Measurements from ENCODE around the gene MUC6. TPM values are rescaled to one million over a fixed set of nuclear protein-coding genes. Genes with fewer than 3 reads are reported as not detected.

The MUC6 gene
- total and polyA plus RNA-seq, 2 of the 8 experiments (the other 6 are each of a cell fraction or from before 2014, with no cell fraction given), result not detected

- Histone ChIP-seq H3K14ac (ENCODE audit: insufficient read length) (no peak overlapping the region), H4K20me1 (replicated peaks in 1 of 2; ENCODE audit: control insufficient read depth in 1 of 2, insufficient read depth in 2 of 2, low read length in 2 of 2) (peaks cover 0 to 3% of the 10 kb centered on the region in 2 experiments), H3K79me1 (ENCODE audit: low read depth, low read length) (no peaks in the 10 kb centered on the region), H2BK12ac (ENCODE audit: low read depth, low read length) (no peak overlapping the region), H3K4me1 (replicated peaks in 1 of 4; ENCODE audit: control insufficient read depth in 3 of 4, insufficient read depth in 4 of 4, low read length in 3 of 4) (no peaks in the 10 kb centered on the region), H2AK5ac (ENCODE audit: low read depth, low read length) (no peak overlapping the region), H4K91ac (replicated peaks; ENCODE audit: insufficient read length, low read length) (no peak overlapping the region), H3K4me2 (ENCODE audit: insufficient read depth in 1 of 2, low read depth in 2 of 2, low read length in 2 of 2) (no peak overlapping the region), H2BK120ac (replicated peaks; ENCODE audit: low read depth, low read length) (no peak overlapping the region), H2AFZ (ENCODE audit: low read length) (no peak overlapping the region), H3K4me3 (ENCODE audit: extremely low read depth in 1 of 4, insufficient read depth in 2 of 4, low read depth in 3 of 4, low read length in 4 of 4) (no peak overlapping the region), H4K5ac (ENCODE audit: insufficient read length, low read depth, low read length) (no peak overlapping the region), H3K23me2 (ENCODE audit: low read depth, low read length) (peaks cover 2% of the 10 kb centered on the region; the same call in 1 of the 2 replicates), H3K23ac (ENCODE audit: insufficient read length) (no peak overlapping the region), H3K56ac (replicated peaks; ENCODE audit: insufficient read length, low read depth, low read length) (no peak overlapping the region), H2BK20ac (ENCODE audit: low read length) (no peak overlapping the region), H3K79me2 (ENCODE audit: control insufficient read depth in 1 of 2, insufficient read depth in 2 of 2, low read length in 2 of 2) (no peaks in the 10 kb centered on the region), H3K36me3 (ENCODE audit: control insufficient read depth in 2 of 4, insufficient read depth in 4 of 4, low read length in 3 of 4) (no peaks in the 10 kb centered on the region), H4K8ac (ENCODE audit: extremely low read depth, insufficient read depth, low read length) (no peak overlapping the region), H3K27ac (ENCODE audit: low read depth, low read length) (no peak overlapping the region), H3K9ac (replicated peaks in 1 of 4; ENCODE audit: extremely low read depth in 1 of 4, low read depth in 3 of 4, low read length in 3 of 4) (no peak overlapping the region), H2BK15ac (ENCODE audit: low read length) (no peak overlapping the region), H3K18ac (ENCODE audit: extremely low read depth, low read length) (no peak overlapping the region), H3K9me3 (ENCODE audit: insufficient read depth in 2 of 2, low read depth in 1 of 2, low read length in 1 of 2) (peaks cover 4 to 5% of the 10 kb centered on the region in 2 experiments; a peak in 2 of 4 replicates), H2BK5ac (ENCODE audit: low read depth, low read length) (no peak overlapping the region), H3K27me3 (replicated peaks in 1 of 4; ENCODE audit: control insufficient read depth in 3 of 4, extremely low read depth in 1 of 4, insufficient read depth in 3 of 4, low read length in 3 of 4) (no peaks in the 10 kb centered on the region), H3K4ac (replicated peaks; ENCODE audit: insufficient read length, low read depth, low read length) (no peak overlapping the region)
- no peak for TF ChIP-seq TEAD4 (IDR thresholded peaks at IDR 0.05; ENCODE audit: low read depth, low read length)
- TF ChIP-seq CTCF (IDR thresholded peaks at IDR 0.05; ENCODE audit: control extremely low read depth in 1 of 3, insufficient read depth in 1 of 3, low read depth in 1 of 3, low read length in 3 of 3), result no peak
- no peak for TF ChIP-seq RFX5 (IDR thresholded peaks at IDR 0.05; ENCODE audit: borderline replicate concordance, low read depth, low read length)
- TF ChIP-seq TAF1 (IDR thresholded peaks at IDR 0.05; ENCODE audit: low read depth, low read length), result no peak
- TF ChIP-seq EZH2 (IDR thresholded peaks at IDR 0.05; ENCODE audit: low read depth, low read length, severe bottlenecking), result no peak
- FAIRE-seq, result no peak
- ChIA-PET POLR2A (ENCODE audit: partially characterized antibody) (no interaction called here), CTCF (ENCODE audit: partially characterized antibody) (interaction anchor here (1.8 to 3.6 kb wide), 2 partner anchors 10 to 163 kb away, joined by 3 to 14 read pairs; no protein-coding TSS in a partner anchor)
- 79% methylated on average over 17 of the region's 18 CpGs; no CpG with 5 or more reads in 1 of the 2 experiments for WGBS, 2 experiments (ENCODE audit: extremely low coverage in 1 of 2, insufficient coverage in 1 of 2, insufficient read length in 1 of 2, insufficient replicate concordance in 2 of 2, low coverage in 1 of 2, low lambda C conversion rate in 2 of 2, missing lambda C conversion rate in 1 of 2)
- no peak for DNase-seq (ENCODE audit: low read depth in 1 of 2, low spot score in 2 of 2)
Observed at GRCh38 chr11:1060852-1061616, 24.5 kb upstream of the MUC6 start.

Data from H1 (cell line).